GM23248 (cell line): Measurements from ENCODE around the gene NPHP4. TPM values are rescaled to one million over a fixed set of nuclear protein-coding genes. Genes with fewer than 3 reads are reported as not detected.

ENCODE experiments used
- DNase-seq: peaks from one replicate; pipeline ENCODE4 v3.0.0-alpha.2; 2015
- H2AFZ ChIP-seq: fragments of 200-600 bp; sonication (generic); 2 replicates; pipeline ENCODE4 v1.6.1; 2016; ENCODE audit warnings: antibody characterized with exemption
- H3F3A ChIP-seq: fragments of 200-600 bp; sonication (generic); 2 replicates; pipeline ENCODE4 v1.6.1; 2016; ENCODE audit warnings: mild to moderate bottlenecking, antibody characterized with exemption, mixed run types; ENCODE audit not compliant: insufficient read depth
- H3K27ac ChIP-seq: fragments of 200-600 bp; sonication (generic); 2 replicates; pipeline ENCODE4 v1.5.1; 2016; ENCODE audit warnings: mild to moderate bottlenecking
- H3K27me3 ChIP-seq: fragments of 200-600 bp; sonication (generic); replicated peaks from 2 replicates; pipeline ENCODE4 v1.6.1; 2016; ENCODE audit warnings: mild to moderate bottlenecking; ENCODE audit not compliant: insufficient read depth
- H3K36me3 ChIP-seq: fragments of 200-600 bp; sonication (generic); 2 replicates; pipeline ENCODE4 v1.6.1; 2016; ENCODE audit warnings: low read depth, mild to moderate bottlenecking
- H3K4me1 ChIP-seq: fragments of 200-600 bp; sonication (generic); 2 replicates; pipeline ENCODE4 v1.6.1; 2016; ENCODE audit warnings: mild to moderate bottlenecking; ENCODE audit not compliant: insufficient read depth
- H3K4me2 ChIP-seq: fragments of 200-600 bp; sonication (generic); one replicate; pipeline ENCODE4 v1.6.1; 2016; ENCODE audit warnings: mild to moderate bottlenecking; ENCODE audit not compliant: unreplicated experiment
- H3K4me3 ChIP-seq: fragments of 200-600 bp; sonication (generic); 2 replicates; pipeline ENCODE4 v1.5.1; 2016; ENCODE audit warnings: mild to moderate bottlenecking
- H3K79me2 ChIP-seq: fragments of 200-600 bp; sonication (generic); 2 replicates; pipeline ENCODE4 v1.6.1; 2016; ENCODE audit warnings: mild to moderate bottlenecking; ENCODE audit not compliant: insufficient read depth
- H3K9ac ChIP-seq: fragments of 200-600 bp; sonication (generic); 2 replicates; pipeline ENCODE4 v1.6.1; 2016; ENCODE audit warnings: mild to moderate bottlenecking
- H3K9me2 ChIP-seq: fragments of 200-600 bp; sonication (generic); 2 replicates; pipeline ENCODE4 v1.6.1; 2016; ENCODE audit warnings: mixed run types, mild to moderate bottlenecking, moderate library complexity; ENCODE audit not compliant: insufficient read depth
- H3K9me3 ChIP-seq: fragments of 200-600 bp; sonication (generic); one replicate; pipeline ENCODE4 v1.6.1; 2017; ENCODE audit warnings: low read depth
- H4K20me1 ChIP-seq: fragments of 200-600 bp; sonication (generic); 2 replicates; pipeline ENCODE4 v1.6.0; 2016; ENCODE audit not compliant: insufficient read depth
- EZH2 ChIP-seq: fragments of 200-600 bp; sonication (generic); IDR thresholded peaks from 2 replicates; pipeline ENCODE4 v1.6.1; 2018; ENCODE audit warnings: antibody characterized with exemption, mild to moderate bottlenecking; ENCODE audit not compliant: insufficient read depth, poor library complexity, severe bottlenecking
- EZH2phosphoT487 ChIP-seq: fragments of 200-600 bp; sonication (generic); IDR thresholded peaks from 2 replicates; pipeline ENCODE4 v1.6.1; 2018; ENCODE audit warnings: antibody characterized with exemption, moderate library complexity, mild to moderate bottlenecking, low read depth; ENCODE audit not compliant: insufficient read depth
- WGBS, 2 experiments: methylation state at CpG; one replicate each; pipeline ENCODE4 v1.1.6; 2015 to 2017; ENCODE audit warnings: low lambda C conversion rate in 2 of 2, low coverage in 1 of 2; ENCODE audit errors: missing lambda C conversion rate in 2 of 2; 5-methylcytosine and 5-hydroxymethylcytosine counted together
- in situ Hi-C: fragments of 300-500 bp; cut with MboI; formaldehyde crosslinking; loops from 2 replicates; pipeline ENCODE4 v1.15.0; 2020
- polyA plus RNA-seq: library from polyadenylated mRNA; unstranded; fragments of >200 nt; fragmentation: Nextera tagmentation; extraction: Ambion mirVana; gene quantifications from 2 replicates; pipeline ENCODE4 v1.2.1, GENCODE V29; 2016
- total RNA-seq: library from RNA; depleted of rRNA; stranded (reverse); fragments of >200 nt; shearing (Covaris generic); gene quantifications from 2 replicates; pipeline ENCODE4 v1.2.3, GENCODE V29; 2014

NPHP4 gene
- total and polyA plus RNA-seq, 2 experiments from 2014 or later: 4.0 to 4.2 TPM

GRCh38 chr1:5840551-5841001, 151.6 kb downstream of the NPHP4 start:
- Histone ChIP-seq H3K9me2 (no peaks in the 10 kb centered on the region), H3K4me2 (no peak overlapping the region), H3F3A (no peaks in the 10 kb centered on the region), H3K36me3 (no peaks in the 10 kb centered on the region), H4K20me1 (no peaks in the 10 kb centered on the region), H2AFZ (no peak overlapping the region), H3K27ac (no peak overlapping the region), H3K9me3 (no peaks in the 10 kb centered on the region), H3K79me2 (no peaks in the 10 kb centered on the region), H3K9ac (no peak overlapping the region), H3K4me3 (no peak overlapping the region), H3K27me3 (no peaks in the 10 kb centered on the region), H3K4me1 (no peaks in the 10 kb centered on the region)
- 36 to 41% methylated on average over 15 to 16 of the region's 16 CpGs for whole genome bisulfite sequencing, 2 experiments
- no peak for DNase-seq
- in situ Hi-C loops: no loop called here
- TF ChIP-seq EZH2phosphoT487: no peak
- no peak for TF ChIP-seq EZH2

- 42 to 55% methylated on average over 11 of the region's 11 CpGs for WGBS, 2 experiments
- H3F3A ChIP-seq: no peaks in the 10 kb centered on the region
- H3K9ac ChIP-seq: no peak overlapping the region
- no peak for DNase-seq
- in situ Hi-C loops: no loop called here
- no peaks in the 10 kb centered on the region for H3K36me3 ChIP-seq
- no peaks in the 10 kb centered on the region for H3K9me2 ChIP-seq
- no peaks in the 10 kb centered on the region for H4K20me1 ChIP-seq
- no peak overlapping the region for H3K4me2 ChIP-seq
- no peak for TF ChIP-seq EZH2
- TF ChIP-seq EZH2phosphoT487: no peak
- no peaks in the 10 kb centered on the region for H3K9me3 ChIP-seq
- H3K4me3 ChIP-seq: no peak overlapping the region
- no peaks in the 10 kb centered on the region for H3K27me3 ChIP-seq
- no peaks in the 10 kb centered on the region for H3K79me2 ChIP-seq
- no peak overlapping the region for H3K27ac ChIP-seq
- no peak overlapping the region for H2AFZ ChIP-seq
- no peaks in the 10 kb centered on the region for H3K4me1 ChIP-seq
Measured at GRCh38 chr1:5839881-5840550, 152.2 kb downstream of the NPHP4 start.

- H3K9me3 ChIP-seq: no peaks in the 10 kb centered on the region
- H3K4me2 ChIP-seq: no peak overlapping the region
- no peak overlapping the region for H3K27ac ChIP-seq
- H2AFZ ChIP-seq: no peak overlapping the region
- H3K4me1 ChIP-seq: no peaks in the 10 kb centered on the region
- DNase-seq: no peak
- H3K9ac ChIP-seq: no peak overlapping the region
- in situ Hi-C loops: no loop called here
- no peaks in the 10 kb centered on the region for H3K9me2 ChIP-seq
- H3K27me3 ChIP-seq: no peaks in the 10 kb centered on the region
- WGBS, 2 experiments: 11% methylated on average over 6 of the region's 6 CpGs
- TF ChIP-seq EZH2: no peak
- no peak for TF ChIP-seq EZH2phosphoT487
- no peaks in the 10 kb centered on the region for H4K20me1 ChIP-seq
- no peak overlapping the region for H3K4me3 ChIP-seq
- H3F3A ChIP-seq: no peaks in the 10 kb centered on the region
- H3K79me2 ChIP-seq: no peaks in the 10 kb centered on the region
- H3K36me3 ChIP-seq: no peaks in the 10 kb centered on the region
Measured at GRCh38 chr1:5839161-5839880, 152.9 kb downstream of the NPHP4 start.

- Histone ChIP-seq H3K9me3 (no peaks in the 10 kb centered on the region), H4K20me1 (no peaks in the 10 kb centered on the region), H3F3A (no peaks in the 10 kb centered on the region), H3K4me2 (no peak overlapping the region), H3K4me1 (no peaks in the 10 kb centered on the region), H3K9me2 (no peaks in the 10 kb centered on the region), H3K27me3 (no peaks in the 10 kb centered on the region), H3K27ac (no peak overlapping the region), H3K4me3 (no peak overlapping the region), H2AFZ (no peak overlapping the region), H3K36me3 (no peaks in the 10 kb centered on the region), H3K9ac (no peak overlapping the region), H3K79me2 (no peaks in the 10 kb centered on the region)
- TF ChIP-seq EZH2: no peak
- TF ChIP-seq EZH2phosphoT487: no peak
- in situ Hi-C loops: no loop called here
- no peak for DNase-seq
- 47 to 52% methylated on average over 19 of the region's 19 CpGs for WGBS, 2 experiments
Measured at GRCh38 chr1:5837976-5838653, 154.1 kb downstream of the NPHP4 start.
